B cell (primary cell): Measurements from ENCODE around the gene NKX1-1. TPM values are rescaled to one million over a fixed set of nuclear protein-coding genes. Genes with fewer than 3 reads are reported as not detected.

Source experiments
- ATAC-seq: fragments of 200-7000 bp; cut with Tn5 transposase; one replicate; pipeline ENCODE4 v1.10.0; 2021; ENCODE audit warnings: low read depth, mild to moderate bottlenecking, moderate number of reproducible peaks, moderate library complexity
- CTCF ChIA-PET: fragments of 350-600 bp; sonication (Branson Sonifier 250); formaldehyde crosslinking; loops from one replicate; lab custom pipeline; 2021; ENCODE audit warnings: antibody characterized with exemption, inconsistent platforms; lab: Charles Lee
- POLR2A ChIA-PET: fragments of 350-600 bp; sonication (Branson Sonifier 250); formaldehyde crosslinking; loops from one replicate; lab custom pipeline; 2021; ENCODE audit warnings: antibody characterized with exemption; lab: Charles Lee
- DNase-seq: peaks from one replicate; pipeline ENCODE4 v3.0.0; 2013
- H2AFZ ChIP-seq: 2 replicates; pipeline ENCODE4 v1.6.1; 2012; ENCODE audit warnings: mild to moderate bottlenecking, low read depth, low read length; ENCODE audit not compliant: insufficient read depth, poor library complexity, severe bottlenecking
- H3K27ac ChIP-seq, 2 donors: 1 replicate in 1 of 2; 2 replicates in 1 of 2; pipeline ENCODE4 v1.5.1; 2012 to 2013; ENCODE audit warnings: low read length in 2 of 2, mild to moderate bottlenecking in 2 of 2, moderate library complexity in 1 of 2
- H3K27me3 ChIP-seq, 4 experiments: fragments of 200-600 bp in 1 of 4; sonication (generic) in 1 of 4; replicated peaks in 1 of 4; 1 replicate in 2 of 4; 2 replicates in 2 of 4; pipeline versions ENCODE4 v1.6.1 to v1.7.0; 2013 to 2016; ENCODE audit warnings: low read length in 3 of 4, mild to moderate bottlenecking in 2 of 4, mixed read lengths in 1 of 4, moderate library complexity in 1 of 4; ENCODE audit not compliant: insufficient read depth in 4 of 4, control insufficient read depth in 3 of 4; ENCODE audit errors: control extremely low read depth in 1 of 4
- H3K36me3 ChIP-seq, 2 experiments: replicated peaks in 1 of 2; 1 replicate in 1 of 2; 2 replicates in 1 of 2; pipeline versions ENCODE4 v1.6.1 to v1.7.1; 2013; ENCODE audit warnings: low read length in 1 of 2; ENCODE audit not compliant: insufficient read depth in 2 of 2, control insufficient read depth in 1 of 2; ENCODE audit errors: control extremely low read depth in 1 of 2, extremely low read depth in 1 of 2
- H3K4me1 ChIP-seq, 2 donors: fragments of 200-600 bp in 1 of 2; sonication (generic) in 1 of 2; 1 replicate in 1 of 2; 2 replicates in 1 of 2; pipeline versions ENCODE4 v1.5.1 to v1.6.1; 2013 to 2017; ENCODE audit warnings: low read length in 2 of 2; ENCODE audit not compliant: control insufficient read depth in 2 of 2, insufficient read depth in 2 of 2
- H3K4me2 ChIP-seq: replicated peaks from 2 replicates; pipeline ENCODE3; 2012; ENCODE audit warnings: mild to moderate bottlenecking, low read depth, low read length; ENCODE audit not compliant: poor library complexity, severe bottlenecking
- H3K4me3 ChIP-seq, 5 experiments: fragments of 200-600 bp in 1 of 5; sonication (generic) in 1 of 5; 1 replicate in 3 of 5; 2 replicates in 2 of 5; pipeline versions ENCODE4 v1.5.1 to v1.7.0; 2011 to 2016; ENCODE audit warnings: low read length in 4 of 5, mild to moderate bottlenecking in 4 of 5, low read depth in 2 of 5, control low read depth in 1 of 5, moderate library complexity in 1 of 5; ENCODE audit not compliant: insufficient read depth in 1 of 5; ENCODE audit errors: control extremely low read depth in 1 of 5, extremely low read depth in 1 of 5
- H3K79me2 ChIP-seq: fragments of 200-600 bp; sonication (generic); one replicate; pipeline ENCODE4 v1.6.0; 2016; ENCODE audit warnings: low read length; ENCODE audit not compliant: control insufficient read depth, insufficient read depth
- H3K9ac ChIP-seq: fragments of 200-600 bp; sonication (generic); 2 replicates; pipeline ENCODE4 v1.6.1; 2017; ENCODE audit warnings: mild to moderate bottlenecking, low read length, moderate library complexity
- H3K9me3 ChIP-seq, 3 donors: one replicate each; pipeline versions ENCODE4 v1.6.1 to v1.7.1; 2013; ENCODE audit warnings: low read length in 2 of 3; ENCODE audit not compliant: control insufficient read depth in 2 of 3, insufficient read depth in 1 of 3; ENCODE audit errors: control extremely low read depth in 1 of 3
- H4K20me1 ChIP-seq: 2 replicates; pipeline ENCODE4 v1.6.0; 2012; ENCODE audit warnings: mild to moderate bottlenecking, low read length; ENCODE audit not compliant: insufficient read depth, control insufficient read depth, poor library complexity, severe bottlenecking
- H3K27ac Mint-ChIP-seq: one replicate; pipeline ENCODE4 v1.8.0; 2021; ENCODE audit warnings: mixed read lengths
- H3K27me3 Mint-ChIP-seq: one replicate; pipeline ENCODE4 v1.8.0; 2021; ENCODE audit warnings: mixed read lengths
- H3K4me1 Mint-ChIP-seq: one replicate; pipeline ENCODE4 v1.8.0; 2021; ENCODE audit warnings: mixed read lengths
- H3K4me3 Mint-ChIP-seq: one replicate; pipeline ENCODE4 v1.8.0; 2021; ENCODE audit warnings: mixed read lengths
- H3K9me3 Mint-ChIP-seq: one replicate; pipeline ENCODE4 v1.8.0; 2022; ENCODE audit warnings: mixed read lengths; ENCODE audit not compliant: insufficient read depth
- EZH2 ChIP-seq: IDR thresholded peaks from 2 replicates; pipeline ENCODE4 v1.6.1; 2012; ENCODE audit warnings: borderline replicate concordance, low read depth, mild to moderate bottlenecking, moderate library complexity, low read length; ENCODE audit not compliant: insufficient read depth, poor library complexity, severe bottlenecking
- whole genome bisulfite sequencing: methylation state at CpG from one replicate; pipeline ENCODE4 v1.1.5; 2013; ENCODE audit warnings: missing lambda C conversion rate; ENCODE audit not compliant: insufficient coverage; 5-methylcytosine and 5-hydroxymethylcytosine counted together
- intact Hi-C: fragments of 100-400 bp; cut with micrococcal nuclease; formaldehyde crosslinking; loops from one replicate; pipeline ENCODE4 v1.10.0; 2022
- polyA minus RNA-seq: library from RNA; depleted of rRNA, polyadenylated mRNA; stranded (reverse); fragments of >200 nt; gene quantifications from 2 replicates; pipeline ENCODE4 v1.2.3, GENCODE V29; 2012
- polyA plus RNA-seq: library from polyadenylated mRNA; depleted of rRNA; stranded (reverse); fragments of >200 nt; gene quantifications from 2 replicates; pipeline ENCODE4 v1.2.3, GENCODE V29; 2012
- total RNA-seq, 2 donors: library from RNA; stranded (reverse); fragments of 120-200 nt in 1 of 2; gene quantifications; 1 replicate in 1 of 2; 2 replicates in 1 of 2; pipeline versions ENCODE4 v1.2.3 to v1.2.4, GENCODE V29; 2013 to 2022
- TF ChIP-seq, protein P1 (sequence below): fragments of 200-600 bp; IDR thresholded peaks from one replicate; pipeline ENCODE4 v1.8.0; 2022; ENCODE audit warnings: antibody characterized with exemption, mild to moderate bottlenecking

Gene NKX1-1
- not detected in 2 replicates for total RNA-seq
- total RNA-seq (2013): not detected
- polyA plus RNA-seq: not detected in 2 replicates
- not detected in 2 replicates for polyA minus RNA-seq

DNA sequence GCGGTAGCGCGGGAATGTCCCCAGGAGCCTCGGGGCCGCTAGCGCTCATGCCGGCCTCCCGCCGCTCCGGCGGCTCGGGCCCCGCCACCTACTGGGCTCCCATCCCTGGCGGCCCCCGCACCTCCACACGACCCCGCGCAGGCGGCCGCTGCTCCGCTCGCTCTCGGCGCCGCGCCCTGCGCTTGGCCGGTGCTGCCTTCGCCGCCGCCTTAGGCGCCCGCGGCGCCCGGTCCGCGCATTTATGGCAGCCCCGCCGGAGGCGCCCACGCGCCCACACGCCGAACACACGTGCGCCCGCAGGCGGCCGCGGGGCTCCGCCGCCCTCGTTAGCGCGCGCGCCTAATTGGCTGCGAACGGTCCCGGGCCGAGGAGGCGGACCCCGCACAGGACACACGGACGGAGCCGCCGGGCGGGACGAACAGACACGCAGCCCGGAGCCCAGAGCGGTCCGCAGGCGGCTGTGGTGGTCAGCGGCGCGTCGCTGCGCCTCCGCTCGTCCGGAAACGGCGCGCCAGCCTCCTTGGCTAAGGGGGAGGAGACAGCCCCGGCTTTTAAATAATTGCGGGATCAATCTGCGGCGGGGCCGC, at the start of gene NKX1-1:
Gene NKX1-1 (minus strand): TSS at position 49 of the 587 bp plus-strand sequence. CDS start 0 bp downstream, at position 49.
- Mint-ChIP-seq H3K4me3 (peak within 1 kb of the TSS; percentile 19), H3K27me3 (peaks cover 33% of the 10 kb centered on the region), H3K27ac (no peak within 1 kb of the TSS), H3K4me1 (peaks cover 7% of the 10 kb centered on the region), H3K9me3 (no peaks in the 10 kb centered on the region)
- peak within 1 kb of the TSS; percentile 48 for H3K4me2 ChIP-seq
- peaks cover 16 to 41% of the 10 kb centered on the region in 2 donors for H3K4me1 ChIP-seq
- intact Hi-C loops: no loop called here
- DNase-seq: no peak
- POLR2A ChIA-PET: no interaction called here
- H3K79me2 ChIP-seq: no peaks in the 10 kb centered on the region
- peaks cover 0 to 77% (median 42%) of the 10 kb centered on the region in 4 experiments for H3K27me3 ChIP-seq
- H3K9me3 ChIP-seq: peaks cover 0 to 76% (median 0%) of the 10 kb centered on the region in 3 donors
- H3K4me3 ChIP-seq: no peak within 1 kb of the TSS
- no peak for ATAC-seq
- H3K36me3 ChIP-seq: no peaks in the 10 kb centered on the region
- no peaks in the 10 kb centered on the region for H4K20me1 ChIP-seq
- H3K27ac ChIP-seq: no peak within 1 kb of the TSS
- H2AFZ ChIP-seq: no peak within 1 kb of the TSS
- CTCF ChIA-PET: no interaction called here
- TF ChIP-seq EZH2: no peak
- TF ChIP-seq, protein P1, sequence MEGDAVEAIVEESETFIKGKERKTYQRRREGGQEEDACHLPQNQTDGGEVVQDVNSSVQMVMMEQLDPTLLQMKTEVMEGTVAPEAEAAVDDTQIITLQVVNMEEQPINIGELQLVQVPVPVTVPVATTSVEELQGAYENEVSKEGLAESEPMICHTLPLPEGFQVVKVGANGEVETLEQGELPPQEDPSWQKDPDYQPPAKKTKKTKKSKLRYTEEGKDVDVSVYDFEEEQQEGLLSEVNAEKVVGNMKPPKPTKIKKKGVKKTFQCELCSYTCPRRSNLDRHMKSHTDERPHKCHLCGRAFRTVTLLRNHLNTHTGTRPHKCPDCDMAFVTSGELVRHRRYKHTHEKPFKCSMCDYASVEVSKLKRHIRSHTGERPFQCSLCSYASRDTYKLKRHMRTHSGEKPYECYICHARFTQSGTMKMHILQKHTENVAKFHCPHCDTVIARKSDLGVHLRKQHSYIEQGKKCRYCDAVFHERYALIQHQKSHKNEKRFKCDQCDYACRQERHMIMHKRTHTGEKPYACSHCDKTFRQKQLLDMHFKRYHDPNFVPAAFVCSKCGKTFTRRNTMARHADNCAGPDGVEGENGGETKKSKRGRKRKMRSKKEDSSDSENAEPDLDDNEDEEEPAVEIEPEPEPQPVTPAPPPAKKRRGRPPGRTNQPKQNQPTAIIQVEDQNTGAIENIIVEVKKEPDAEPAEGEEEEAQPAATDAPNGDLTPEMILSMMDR: no peak
- no peak within 1 kb of the TSS for H3K9ac ChIP-seq
- WGBS: 14% methylated on average over 91 of the region's 91 CpGs

DNA sequence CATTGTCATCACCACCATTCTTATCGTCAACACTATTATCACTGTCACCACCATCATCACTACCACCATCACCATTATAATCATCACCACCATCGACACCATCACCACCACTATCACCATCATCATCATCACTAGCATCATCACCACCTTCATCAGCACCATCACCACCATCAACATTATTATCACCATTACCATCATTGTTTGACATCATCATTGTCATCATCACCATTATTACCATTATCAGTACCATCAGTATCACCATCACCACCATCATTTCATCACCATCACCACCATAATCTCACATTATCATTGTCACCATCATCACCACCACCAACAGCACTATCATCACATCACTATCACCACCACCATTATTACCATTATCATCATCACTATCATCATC, 47.5 kb upstream of the NKX1-1 start:
- H3K27me3 ChIP-seq: peaks cover 0 to 3% (median 0%) of the 10 kb centered on the region in 4 experiments
- H3K9me3 ChIP-seq: peaks cover 0 to 39% (median 0%) of the 10 kb centered on the region in 3 donors
- H3K27ac Mint-ChIP-seq: no peak overlapping the region
- no peaks in the 10 kb centered on the region for H3K36me3 ChIP-seq
- DNase-seq (no peak), ATAC-seq (no peak)
- TF ChIP-seq, protein P1: no peak
- TF ChIP-seq EZH2: no peak
- no peak overlapping the region for H3K9ac ChIP-seq
- ChIA-PET CTCF (no interaction called here), POLR2A (no interaction called here)
- no peaks in the 10 kb centered on the region for H4K20me1 ChIP-seq
- WGBS: 94% methylated on average over 2 of the region's 2 CpGs
- H3K4me1 Mint-ChIP-seq: no peaks in the 10 kb centered on the region
- intact Hi-C loops: no loop called here
- H3K27me3 Mint-ChIP-seq: peaks cover 11% of the 10 kb centered on the region
- peaks cover 29% of the 10 kb centered on the region for H3K9me3 Mint-ChIP-seq
- no peak overlapping the region for H3K4me3 ChIP-seq
- H3K4me3 Mint-ChIP-seq: no peak overlapping the region
- H3K4me2 ChIP-seq: no peak overlapping the region
- H3K27ac ChIP-seq: no peak overlapping the region
- no peaks in the 10 kb centered on the region for H3K79me2 ChIP-seq
- no peak overlapping the region for H2AFZ ChIP-seq
- H3K4me1 ChIP-seq: no peaks in the 10 kb centered on the region
